Measurements from ENCODE around the gene ORAI1. TPM values are rescaled to one million over a fixed set of nuclear protein-coding genes. Genes with fewer than 3 reads are reported as not detected.
A peak's percentile ranks its signal among the peaks of the same experiment; 100 is the strongest.

ORAI1 gene
- total RNA-seq, 2 experiments from 2014 or later = 39.7 to 42.3 TPM

DNA sequence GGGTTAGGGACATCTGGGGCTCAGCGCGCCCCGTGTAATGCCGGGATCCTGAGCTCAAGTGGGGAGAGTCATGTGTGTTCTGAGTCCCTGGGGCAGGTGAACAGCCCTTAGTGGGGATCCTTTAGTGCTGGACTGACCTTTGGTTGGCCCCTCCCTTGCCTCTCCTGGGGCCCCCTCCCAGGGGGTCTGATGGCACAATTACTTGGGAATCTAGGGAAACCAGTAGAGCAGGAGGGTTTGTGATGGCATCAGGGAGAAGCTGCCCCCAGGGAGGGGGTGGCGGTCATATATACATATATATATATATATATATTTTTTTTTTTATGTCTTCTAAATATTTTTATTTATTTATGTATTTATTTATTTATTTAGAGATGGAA lies 43.2 kb downstream of the ORAI1 start, which contains the start of gene MORN3:
MORN3 (minus strand) TSS at position 134 of the 380 bp plus-strand sequence. CDS start 171 bp downstream, outside the sequence.
- Histone ChIP-seq H3K27me3 (ENCODE audit: control insufficient read depth in 1 of 2, insufficient read depth in 2 of 2, low read length in 2 of 2) (no peaks in the 10 kb centered on the region), H3K9me3 (ENCODE audit: control insufficient read depth in 1 of 2, insufficient read depth in 1 of 2, low read length in 2 of 2) (no peaks in the 10 kb centered on the region), H3K4me3 (ENCODE audit: low read length) (no peak within 1 kb of the TSS), H3K27ac (ENCODE audit: low read depth in 1 of 2, low read length in 2 of 2) (no peak within 1 kb of the TSS), H3K4me1 (ENCODE audit: insufficient read depth, low read length) (peaks cover 77% of the 10 kb centered on the region), H3K36me3 (ENCODE audit: insufficient read depth, low read length) (peaks cover 4% of the 10 kb centered on the region)
- intact Hi-C loops (cut with DNase I, micrococcal nuclease) = loop anchor here in 1 of 2 experiments (2.0 kb wide), 1 partner anchor 43 kb away; the partner anchor contains the start of gene ORAI1
- Mint-ChIP-seq H3K4me1 (ENCODE audit: low read depth) (peaks cover 60% of the 10 kb centered on the region), H3K36me3 (ENCODE audit: low read depth) (peaks cover 12% of the 10 kb centered on the region), H3K9me3 (no peaks in the 10 kb centered on the region), H3K27me3 (no peaks in the 10 kb centered on the region), H3K27ac (peak within 1 kb of the TSS; percentile 83), H3K4me3 (peak within 1 kb of the TSS; percentile 65)
- ChIA-PET POLR2A (interaction anchor here (0.6 to 8.5 kb wide), 5 partner anchors 11 to 133 kb away, joined by 3 to 193 read pairs (median 15); partner anchors contain the start of genes KDM2B and ORAI1), CTCF (interaction anchor here (0.6 to 4.9 kb wide), 8 partner anchors 11 to 118 kb away, joined by 3 to 76 read pairs (median 12); partner anchors contain the start of gene ORAI1)
- ATAC-seq (ENCODE audit: poor library complexity) = no peak
- DNase-seq = peak in 1 of 14 experiments; percentile 1
- TF ChIP-seq, protein P1, sequence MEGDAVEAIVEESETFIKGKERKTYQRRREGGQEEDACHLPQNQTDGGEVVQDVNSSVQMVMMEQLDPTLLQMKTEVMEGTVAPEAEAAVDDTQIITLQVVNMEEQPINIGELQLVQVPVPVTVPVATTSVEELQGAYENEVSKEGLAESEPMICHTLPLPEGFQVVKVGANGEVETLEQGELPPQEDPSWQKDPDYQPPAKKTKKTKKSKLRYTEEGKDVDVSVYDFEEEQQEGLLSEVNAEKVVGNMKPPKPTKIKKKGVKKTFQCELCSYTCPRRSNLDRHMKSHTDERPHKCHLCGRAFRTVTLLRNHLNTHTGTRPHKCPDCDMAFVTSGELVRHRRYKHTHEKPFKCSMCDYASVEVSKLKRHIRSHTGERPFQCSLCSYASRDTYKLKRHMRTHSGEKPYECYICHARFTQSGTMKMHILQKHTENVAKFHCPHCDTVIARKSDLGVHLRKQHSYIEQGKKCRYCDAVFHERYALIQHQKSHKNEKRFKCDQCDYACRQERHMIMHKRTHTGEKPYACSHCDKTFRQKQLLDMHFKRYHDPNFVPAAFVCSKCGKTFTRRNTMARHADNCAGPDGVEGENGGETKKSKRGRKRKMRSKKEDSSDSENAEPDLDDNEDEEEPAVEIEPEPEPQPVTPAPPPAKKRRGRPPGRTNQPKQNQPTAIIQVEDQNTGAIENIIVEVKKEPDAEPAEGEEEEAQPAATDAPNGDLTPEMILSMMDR (IDR thresholded peaks at IDR 0.05) = no peak

- peak overlapping the region; percentile 100 for H3K27ac Mint-ChIP-seq
- peak overlapping the region; percentile 65 for H3K4me3 ChIP-seq (ENCODE audit: low read length)
- H3K4me1 Mint-ChIP-seq (ENCODE audit: low read depth) = peaks cover 36% of the 10 kb centered on the region
- no peaks in the 10 kb centered on the region for H3K36me3 ChIP-seq (ENCODE audit: insufficient read depth, low read length)
- intact Hi-C loops (cut with DNase I, micrococcal nuclease) = loop anchor here in 1 of 2 experiments (2.0 to 5.0 kb wide), 2 partner anchors 14 to 91 kb away; partner anchors contain the start of gene KDM2B
- H3K27ac ChIP-seq (ENCODE audit: low read depth in 1 of 2, low read length in 2 of 2) = peak overlapping the region; percentile 98 to 100
- TF ChIP-seq, protein P1 (IDR thresholded peaks at IDR 0.05) = no peak
- DNase-seq (peak in 3 of 14 experiments; percentile 16 to 46 (median 16)), ATAC-seq (ENCODE audit: poor library complexity) (no peak)
- no peaks in the 10 kb centered on the region for H3K9me3 Mint-ChIP-seq
- CTCF ChIA-PET = interaction anchor here (1.1 to 4.9 kb wide), 8 partner anchors 9 to 178 kb away, joined by 3 to 76 read pairs (median 12); partner anchors contain the start of genes ORAI1 and RHOF
- H3K27me3 ChIP-seq (ENCODE audit: control insufficient read depth in 1 of 2, insufficient read depth in 2 of 2, low read length in 2 of 2) = no peaks in the 10 kb centered on the region
- H3K27me3 Mint-ChIP-seq = no peaks in the 10 kb centered on the region
- H3K36me3 Mint-ChIP-seq (ENCODE audit: low read depth) = peaks cover 9% of the 10 kb centered on the region
- H3K4me3 Mint-ChIP-seq = peak overlapping the region; percentile 99
- POLR2A ChIA-PET = interaction anchor here (1.0 to 8.5 kb wide), 18 partner anchors 12 to 272 kb away, joined by 3 to 193 read pairs (median 10); partner anchors contain the start of genes KDM2B, ORAI1 and PSMD9
- H3K4me1 ChIP-seq (ENCODE audit: insufficient read depth, low read length) = peaks cover 45% of the 10 kb centered on the region
- no peaks in the 10 kb centered on the region for H3K9me3 ChIP-seq (ENCODE audit: control insufficient read depth in 1 of 2, insufficient read depth in 1 of 2, low read length in 2 of 2)
Observed at GRCh38 chr12:121673013-121673511, 46.7 kb downstream of the ORAI1 start.

- Histone ChIP-seq H3K4me3 (ENCODE audit: low read length) (no peak overlapping the region), H3K27ac (ENCODE audit: low read depth in 1 of 2, low read length in 2 of 2) (no peak overlapping the region), H3K27me3 (ENCODE audit: control insufficient read depth in 1 of 2, insufficient read depth in 2 of 2, low read length in 2 of 2) (no peaks in the 10 kb centered on the region), H3K4me1 (ENCODE audit: insufficient read depth, low read length) (peaks cover 20% of the 10 kb centered on the region), H3K9me3 (ENCODE audit: control insufficient read depth in 1 of 2, insufficient read depth in 1 of 2, low read length in 2 of 2) (no peaks in the 10 kb centered on the region), H3K36me3 (ENCODE audit: insufficient read depth, low read length) (no peaks in the 10 kb centered on the region)
- H3K9me3 Mint-ChIP-seq = no peaks in the 10 kb centered on the region
- ChIA-PET CTCF (no interaction called here), POLR2A (no interaction called here)
- ATAC-seq (ENCODE audit: poor library complexity) = no peak
- peaks cover 9% of the 10 kb centered on the region for H3K36me3 Mint-ChIP-seq (ENCODE audit: low read depth)
- peaks cover 24% of the 10 kb centered on the region for H3K4me1 Mint-ChIP-seq (ENCODE audit: low read depth)
- peak overlapping the region; percentile 13 for H3K4me3 Mint-ChIP-seq
- peak overlapping the region; percentile 68 for H3K27ac Mint-ChIP-seq
- DNase-seq = no peak
- TF ChIP-seq, protein P1 (IDR thresholded peaks at IDR 0.05) = no peak
- intact Hi-C loops (cut with DNase I, micrococcal nuclease) = no loop called here
- no peaks in the 10 kb centered on the region for H3K27me3 Mint-ChIP-seq
Observed at GRCh38 chr12:121676190-121676589, 49.9 kb downstream of the ORAI1 start.

Data from CD4-positive, alpha-beta T cell (primary cell).